ENCODE measurements around the gene WBP11. TPM values are rescaled to one million over a fixed set of nuclear protein-coding genes. Genes with fewer than 3 reads are reported as not detected.
"Not testable (repeated sequence)": the region's sequence is repeated elsewhere in the genome, so short reads cannot be mapped to it uniquely, and the experiment has no call there.

Gene WBP11
- total RNA-seq, 1 donor from 2014 or later, result 54.6 TPM

- no peak overlapping the region for H3K27ac Mint-ChIP-seq (ENCODE audit: unreplicated experiment)
- H3K36me3 Mint-ChIP-seq (ENCODE audit: unreplicated experiment), result no peaks in the 10 kb centered on the region
- no peaks in the 10 kb centered on the region for H3K4me1 Mint-ChIP-seq (ENCODE audit: low read depth, unreplicated experiment)
- H3K4me3 Mint-ChIP-seq (ENCODE audit: unreplicated experiment), result peak overlapping the region; percentile 97
- DNase-seq, result no peak
- peaks cover 17% of the 10 kb centered on the region for H3K9me3 Mint-ChIP-seq (ENCODE audit: unreplicated experiment)
- peaks cover 4% of the 10 kb centered on the region for H3K27me3 Mint-ChIP-seq (ENCODE audit: unreplicated experiment)
- TF ChIP-seq CTCF (IDR thresholded peaks at IDR 0.05; ENCODE audit: partially characterized antibody, unreplicated experiment), result no peak
Observed at GRCh38 chr12:14768823-14769405, 34.4 kb downstream of the WBP11 start.

GRCh38 chr12:14767617-14768016, 35.7 kb downstream of the WBP11 start:
- H3K27me3 Mint-ChIP-seq (ENCODE audit: unreplicated experiment), result peaks cover 4% of the 10 kb centered on the region
- no peaks in the 10 kb centered on the region for H3K36me3 Mint-ChIP-seq (ENCODE audit: unreplicated experiment)
- no peak for TF ChIP-seq CTCF (IDR thresholded peaks at IDR 0.05; ENCODE audit: partially characterized antibody, unreplicated experiment)
- no peak overlapping the region for H3K27ac Mint-ChIP-seq (ENCODE audit: unreplicated experiment)
- no peak overlapping the region for H3K4me3 Mint-ChIP-seq (ENCODE audit: unreplicated experiment)
- DNase-seq, result no peak
- peaks cover 17% of the 10 kb centered on the region for H3K9me3 Mint-ChIP-seq (ENCODE audit: unreplicated experiment)
- no peaks in the 10 kb centered on the region for H3K4me1 Mint-ChIP-seq (ENCODE audit: low read depth, unreplicated experiment)

- H3K4me3 Mint-ChIP-seq (ENCODE audit: unreplicated experiment), result no peak overlapping the region
- no peak for TF ChIP-seq CTCF (IDR thresholded peaks at IDR 0.05; ENCODE audit: partially characterized antibody, unreplicated experiment)
- H3K9me3 Mint-ChIP-seq (ENCODE audit: unreplicated experiment), result peaks cover 17% of the 10 kb centered on the region
- H3K27me3 Mint-ChIP-seq (ENCODE audit: unreplicated experiment), result peaks cover 4% of the 10 kb centered on the region
- no peaks in the 10 kb centered on the region for H3K4me1 Mint-ChIP-seq (ENCODE audit: low read depth, unreplicated experiment)
- no peak for DNase-seq
- H3K27ac Mint-ChIP-seq (ENCODE audit: unreplicated experiment), result no peak overlapping the region
- H3K36me3 Mint-ChIP-seq (ENCODE audit: unreplicated experiment), result no peaks in the 10 kb centered on the region
Observed at GRCh38 chr12:14766649-14767215, 36.5 kb downstream of the WBP11 start.

GRCh38 chr12:14766020-14766419, 37.3 kb downstream of the WBP11 start:
- H3K36me3 Mint-ChIP-seq (ENCODE audit: unreplicated experiment); DNase-seq; H3K27me3 Mint-ChIP-seq (ENCODE audit: unreplicated experiment); H3K27ac Mint-ChIP-seq (ENCODE audit: unreplicated experiment); H3K4me3 Mint-ChIP-seq (ENCODE audit: unreplicated experiment); H3K4me1 Mint-ChIP-seq (ENCODE audit: low read depth, unreplicated experiment): not testable (repeated sequence)
- H3K9me3 Mint-ChIP-seq (ENCODE audit: unreplicated experiment), result peaks cover 14% of the 10 kb centered on the region

GRCh38 chr12:14765398-14765797, 37.9 kb downstream of the WBP11 start:
- no peaks in the 10 kb centered on the region for H3K4me1 Mint-ChIP-seq (ENCODE audit: low read depth, unreplicated experiment)

GRCh38 chr12:14759711-14760280, 43.5 kb downstream of the WBP11 start:
- not testable (repeated sequence) for H3K27me3 Mint-ChIP-seq (ENCODE audit: unreplicated experiment); H3K36me3 Mint-ChIP-seq (ENCODE audit: unreplicated experiment)

More at GRCh38 chr12:14765398-14765797, 37.9 kb downstream of the WBP11 start:
- peaks cover 4% of the 10 kb centered on the region for H3K27me3 Mint-ChIP-seq (ENCODE audit: unreplicated experiment)
- H3K36me3 Mint-ChIP-seq (ENCODE audit: unreplicated experiment), result no peaks in the 10 kb centered on the region
- H3K9me3 Mint-ChIP-seq (ENCODE audit: unreplicated experiment), result peaks cover 9% of the 10 kb centered on the region
- no peak overlapping the region for H3K27ac Mint-ChIP-seq (ENCODE audit: unreplicated experiment)
- DNase-seq, result no peak
- H3K4me3 Mint-ChIP-seq (ENCODE audit: unreplicated experiment), result no peak overlapping the region
- no peak for TF ChIP-seq CTCF (IDR thresholded peaks at IDR 0.05; ENCODE audit: partially characterized antibody, unreplicated experiment)

More at GRCh38 chr12:14759711-14760280, 43.5 kb downstream of the WBP11 start:
- H3K27ac Mint-ChIP-seq (ENCODE audit: unreplicated experiment); H3K4me1 Mint-ChIP-seq (ENCODE audit: low read depth, unreplicated experiment); H3K9me3 Mint-ChIP-seq (ENCODE audit: unreplicated experiment); H3K4me3 Mint-ChIP-seq (ENCODE audit: unreplicated experiment); DNase-seq: not testable (repeated sequence)
